ENCODE results near the gene FHIP1B.

Gene FHIP1B

GRCh38 chr11:6200975-6201374 is 33.5 kb downstream of the FHIP1B start:
- in situ Hi-C loops (cut with HindIII; ENCODE audit: low sequenced_read_pairs): no loop called here
- H3K4me3 ChIP-seq (ENCODE audit: low read depth, low read length): no peak overlapping the region
- no peak for DNase-seq (ENCODE audit: low read depth, low spot score)
- no peak for TF ChIP-seq CTCF (IDR thresholded peaks at IDR 0.05; ENCODE audit: low read depth, low read length)

GRCh38 chr11:6199174-6199810 is 35.1 kb downstream of the FHIP1B start, which contains the start of gene OR52W1:
TSS of gene OR52W1 (plus strand) at chr11:6199224. CDS start at chr11:6199224, 0 bp downstream.
- in situ Hi-C loops (cut with HindIII; ENCODE audit: low sequenced_read_pairs): no loop called here
- DNase-seq (ENCODE audit: low read depth, low spot score): no peak
- no peak for TF ChIP-seq CTCF (IDR thresholded peaks at IDR 0.05; ENCODE audit: low read depth, low read length)
- H3K4me3 ChIP-seq (ENCODE audit: low read depth, low read length): no peak within 1 kb of the TSS

- in situ Hi-C loops (cut with HindIII; ENCODE audit: low sequenced_read_pairs): no loop called here
- TF ChIP-seq CTCF (IDR thresholded peaks at IDR 0.05; ENCODE audit: low read depth, low read length): no peak
- H3K4me3 ChIP-seq (ENCODE audit: low read depth, low read length): no peak overlapping the region
- peak; percentile 42 for DNase-seq (ENCODE audit: low read depth, low spot score)
Observed at GRCh38 chr11:6197466-6198200, 36.8 kb downstream of the FHIP1B start.

GRCh38 chr11:6196396-6196795 is 38.0 kb downstream of the FHIP1B start:
- no peak overlapping the region for H3K4me3 ChIP-seq (ENCODE audit: low read depth, low read length)
- TF ChIP-seq CTCF (IDR thresholded peaks at IDR 0.05; ENCODE audit: low read depth, low read length): no peak
- in situ Hi-C loops (cut with HindIII; ENCODE audit: low sequenced_read_pairs): no loop called here
- no peak for DNase-seq (ENCODE audit: low read depth, low spot score)

- no peak for TF ChIP-seq CTCF (IDR thresholded peaks at IDR 0.05; ENCODE audit: low read depth, low read length)
- no peak overlapping the region for H3K4me3 ChIP-seq (ENCODE audit: low read depth, low read length)
- in situ Hi-C loops (cut with HindIII; ENCODE audit: low sequenced_read_pairs): no loop called here
- DNase-seq (ENCODE audit: low read depth, low spot score): no peak
Observed at GRCh38 chr11:6194065-6194581, 40.3 kb downstream of the FHIP1B start.

GRCh38 chr11:6191742-6192141 is 42.7 kb downstream of the FHIP1B start:
- H3K4me3 ChIP-seq (ENCODE audit: low read depth, low read length): no peak overlapping the region
- TF ChIP-seq CTCF (IDR thresholded peaks at IDR 0.05; ENCODE audit: low read depth, low read length): no peak
- in situ Hi-C loops (cut with HindIII; ENCODE audit: low sequenced_read_pairs): no loop called here
- no peak for DNase-seq (ENCODE audit: low read depth, low spot score)
